GM21737 (cell line): Measurements from ENCODE around the gene PAQR9.

Experiments
- ATAC-seq: cut with Tn5 transposase; IDR thresholded peaks from one replicate; pipeline ENCODE4 v1.9.1; 2021; ENCODE audit warnings: mild to moderate bottlenecking, moderate library complexity; ENCODE audit not compliant: unreplicated experiment

Gene PAQR9

DNA sequence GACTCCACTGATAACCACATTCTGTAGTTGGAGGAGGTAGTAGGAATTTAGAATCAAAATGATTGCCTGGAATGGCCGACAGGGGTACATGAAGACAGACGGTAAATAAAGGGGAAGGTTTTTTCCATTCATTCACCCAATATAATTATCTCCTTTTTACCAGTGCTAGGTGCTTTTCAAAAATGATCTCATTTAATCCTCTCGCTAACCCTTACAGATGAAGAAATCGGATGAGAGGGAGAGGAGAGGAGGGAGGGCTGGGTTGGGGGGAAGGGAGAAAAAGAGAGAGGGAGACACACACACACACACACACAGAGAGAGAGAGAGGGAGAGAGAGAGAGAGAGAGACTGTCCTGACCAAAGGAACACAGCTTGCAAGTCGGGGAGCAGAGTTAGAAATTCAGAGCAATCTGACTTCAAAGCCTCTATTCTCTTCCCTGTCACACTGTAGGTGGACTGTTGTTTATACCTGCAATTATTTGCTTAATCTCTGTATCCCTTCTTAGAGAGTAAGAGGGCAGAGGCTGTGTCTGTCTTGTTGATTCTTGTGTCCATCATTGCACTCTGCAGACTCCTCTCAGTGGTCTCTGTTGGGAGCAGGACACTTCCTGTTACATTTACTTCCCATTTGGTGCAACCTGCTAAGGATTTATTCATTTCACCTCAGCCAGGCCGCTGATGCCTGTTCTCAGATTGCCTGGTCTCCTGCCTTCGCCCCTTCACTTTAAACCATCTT is 18.7 kb upstream of the PAQR9 start:
- no peak for ATAC-seq

DNA sequence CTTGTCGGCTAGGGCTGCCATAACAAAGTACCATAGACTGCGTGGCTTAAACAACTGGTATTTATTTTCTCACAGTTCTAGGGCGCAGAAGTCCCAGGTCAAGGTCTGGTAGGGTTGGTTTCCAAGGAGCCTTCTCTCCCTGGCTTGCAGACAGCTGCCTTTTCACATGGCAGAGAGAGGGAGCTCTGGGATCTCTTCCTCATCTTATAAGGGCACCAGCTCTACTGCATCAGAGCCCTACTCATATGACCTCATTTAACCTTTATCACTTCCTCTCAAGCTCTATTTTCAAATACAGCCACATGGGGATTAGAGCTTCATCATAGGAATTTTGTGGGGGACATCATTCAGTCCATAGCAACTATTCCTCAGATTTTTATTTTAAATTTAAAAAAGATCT is 17.6 kb upstream of the PAQR9 start:
- no peak for ATAC-seq

DNA sequence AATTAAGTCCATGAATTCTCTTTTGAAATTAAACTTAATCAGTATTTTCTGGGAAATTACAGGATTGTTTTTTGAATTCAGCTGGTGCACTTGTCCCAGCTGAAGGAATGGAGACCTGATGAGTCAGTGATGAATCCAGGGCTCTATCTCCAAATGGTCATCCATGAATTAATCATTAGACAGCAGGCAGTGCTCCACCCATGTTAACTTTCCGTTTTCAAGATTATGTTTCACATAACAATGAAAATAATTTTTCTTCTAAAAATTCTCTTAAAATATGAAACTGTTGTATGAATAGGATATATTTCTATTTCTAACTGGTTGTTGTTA is 13.9 kb upstream of the PAQR9 start:
- ATAC-seq, result no peak

DNA sequence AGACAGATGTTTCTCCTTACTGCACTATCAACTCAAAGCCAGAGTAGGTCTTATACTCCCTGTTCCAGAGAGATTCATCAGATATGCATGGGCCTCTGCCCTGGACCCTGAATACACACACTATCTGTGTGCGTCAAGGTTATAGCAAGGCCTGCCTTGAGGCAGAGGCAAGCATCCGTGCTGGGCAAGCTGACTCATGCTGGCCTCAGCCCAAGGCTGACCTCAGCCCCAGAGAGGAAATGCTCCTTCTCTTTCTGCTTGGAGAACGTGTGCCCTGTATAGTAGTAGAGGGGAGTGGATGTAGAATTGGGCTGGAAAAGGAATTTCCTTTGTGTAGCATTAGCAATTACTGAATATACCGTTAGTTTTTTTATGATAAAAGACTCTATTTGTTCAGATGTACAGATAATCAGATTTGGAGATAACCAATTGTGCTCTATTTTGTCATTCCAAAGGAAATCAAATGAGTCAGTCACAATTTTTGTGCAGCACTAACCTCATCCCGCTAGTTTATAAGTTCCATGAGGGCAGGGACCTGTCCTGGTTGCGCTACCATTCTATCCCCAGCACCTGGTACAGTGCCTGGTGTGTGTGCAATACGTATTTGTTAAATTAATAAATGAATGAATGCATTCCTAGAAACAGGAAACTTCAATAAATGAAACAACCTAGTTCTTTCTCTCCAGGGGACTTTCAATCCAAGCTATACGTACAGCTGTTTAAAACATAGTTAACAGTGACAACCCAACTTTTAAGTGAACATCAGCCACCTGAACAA is 13.3 kb upstream of the PAQR9 start:
- ATAC-seq, result no peak

DNA sequence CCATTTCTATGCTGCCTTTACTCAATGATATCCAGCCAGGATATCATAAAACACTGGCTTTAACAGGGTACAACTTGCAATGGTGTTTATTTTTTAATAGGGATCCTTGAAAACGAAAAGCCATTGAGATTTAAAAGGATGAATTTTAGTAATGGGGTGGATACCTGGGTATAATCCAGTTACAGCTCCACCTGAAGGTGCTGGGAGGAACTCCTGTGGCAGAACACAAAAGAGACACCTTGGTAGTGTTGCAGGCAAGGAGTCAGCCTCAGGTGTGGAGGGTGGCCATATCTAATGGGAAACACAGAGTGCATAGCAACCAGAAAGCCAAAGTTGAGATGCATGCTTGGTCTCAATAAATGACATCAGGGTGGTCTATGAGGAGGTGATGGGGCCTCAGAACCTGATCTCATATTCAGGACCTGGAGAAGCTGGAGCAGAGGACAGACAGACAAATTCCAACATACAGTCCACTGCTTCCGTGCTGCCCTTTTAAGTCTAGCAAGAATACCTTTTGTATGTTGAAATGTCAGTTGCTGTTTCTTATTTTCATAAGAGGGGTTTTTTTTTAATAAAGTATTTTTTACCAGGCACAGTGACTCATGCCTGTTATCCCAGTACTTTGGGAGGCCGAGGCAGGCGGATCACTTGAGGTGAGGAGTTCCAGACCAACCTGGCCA is 12.0 kb upstream of the PAQR9 start:
- ATAC-seq, result no peak

DNA sequence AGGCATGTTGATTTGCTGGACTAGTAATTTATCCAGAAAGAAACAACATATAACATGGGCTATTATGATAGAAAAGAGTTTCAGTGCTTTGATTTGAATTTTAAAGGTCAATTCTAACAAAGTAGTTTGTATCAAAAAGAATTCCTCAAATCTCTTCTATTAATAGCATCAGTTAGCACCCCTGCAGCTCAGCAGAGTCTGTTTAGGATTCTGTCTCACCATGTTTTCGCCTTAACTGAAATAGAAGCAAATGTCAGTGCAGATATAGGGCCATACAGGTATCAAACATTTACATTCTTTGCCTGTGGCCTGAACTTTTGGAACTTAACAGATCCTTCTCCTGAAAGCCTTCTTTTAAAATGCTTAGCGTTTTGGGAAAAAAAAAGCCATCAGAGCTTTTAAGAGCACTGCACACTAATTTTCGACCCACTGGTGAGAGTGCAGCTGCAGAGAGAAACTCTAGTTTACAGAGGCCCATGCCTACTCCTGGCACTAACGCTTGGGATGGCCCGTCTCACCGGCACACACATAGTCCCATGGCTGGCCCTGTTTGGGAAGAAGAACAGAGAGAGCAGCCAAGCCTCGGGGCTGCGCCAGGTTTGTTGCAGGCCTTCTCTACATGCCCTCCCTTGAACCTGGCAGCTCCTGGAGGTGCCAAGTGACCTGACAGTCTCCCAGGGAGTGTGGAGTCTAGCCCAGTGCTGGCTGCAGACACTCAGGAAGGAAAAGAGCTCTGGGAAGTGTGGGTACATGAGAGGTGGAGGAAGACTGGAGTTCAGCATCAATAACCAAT is 9.9 kb upstream of the PAQR9 start:
- no peak for ATAC-seq

DNA sequence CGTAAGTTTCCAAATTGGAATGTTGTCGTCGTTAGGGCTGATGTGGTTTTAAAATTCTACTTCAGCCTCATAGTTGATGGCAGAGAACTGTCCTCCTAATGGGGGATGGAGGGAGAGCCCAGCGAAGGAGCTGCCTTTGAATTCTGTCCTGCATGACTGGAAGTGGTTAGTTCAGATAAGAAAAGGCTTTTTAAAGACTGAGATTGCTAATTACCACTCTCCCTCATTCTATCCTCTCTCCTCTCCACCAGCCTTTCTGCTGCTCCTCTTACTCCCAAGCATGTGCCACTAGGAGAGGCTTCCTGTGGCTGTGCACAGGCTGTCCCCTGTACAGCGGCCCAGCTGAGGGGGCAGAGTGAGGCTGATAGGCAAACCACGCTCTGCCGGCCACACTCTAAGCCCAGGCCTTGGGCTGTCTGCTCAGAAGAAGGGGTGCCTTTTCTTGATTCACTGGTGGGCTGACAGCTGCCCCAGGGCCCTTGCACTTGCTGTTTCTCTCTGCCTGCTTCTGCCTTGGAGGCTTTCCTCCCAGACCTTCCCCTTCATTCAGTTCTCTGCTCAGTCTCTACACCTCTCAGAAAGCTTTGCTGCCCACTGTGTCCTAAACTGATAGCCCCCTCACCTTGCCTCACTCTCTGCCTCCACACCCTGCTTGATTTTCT is 8.7 kb upstream of the PAQR9 start:
- ATAC-seq, result no peak

DNA sequence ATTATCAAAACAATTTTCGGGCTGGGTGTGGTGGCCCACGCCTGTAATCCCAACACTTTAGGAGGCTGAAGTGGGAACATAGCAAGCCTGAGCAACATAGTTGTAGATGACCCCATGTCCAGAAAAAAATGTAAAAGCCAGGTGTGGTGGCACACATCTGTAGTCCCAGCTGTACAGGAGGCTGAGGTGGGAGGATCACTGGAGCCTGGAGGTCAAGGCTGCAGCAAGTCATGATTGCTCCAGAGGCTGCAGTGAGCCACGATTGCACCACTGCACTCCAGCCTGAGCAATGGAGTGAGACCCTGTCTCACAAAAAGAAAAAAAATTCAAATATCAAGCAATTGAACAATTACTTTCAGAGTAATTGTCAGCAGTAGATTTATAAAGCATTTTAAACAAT is 8.0 kb upstream of the PAQR9 start:
- no peak for ATAC-seq

DNA sequence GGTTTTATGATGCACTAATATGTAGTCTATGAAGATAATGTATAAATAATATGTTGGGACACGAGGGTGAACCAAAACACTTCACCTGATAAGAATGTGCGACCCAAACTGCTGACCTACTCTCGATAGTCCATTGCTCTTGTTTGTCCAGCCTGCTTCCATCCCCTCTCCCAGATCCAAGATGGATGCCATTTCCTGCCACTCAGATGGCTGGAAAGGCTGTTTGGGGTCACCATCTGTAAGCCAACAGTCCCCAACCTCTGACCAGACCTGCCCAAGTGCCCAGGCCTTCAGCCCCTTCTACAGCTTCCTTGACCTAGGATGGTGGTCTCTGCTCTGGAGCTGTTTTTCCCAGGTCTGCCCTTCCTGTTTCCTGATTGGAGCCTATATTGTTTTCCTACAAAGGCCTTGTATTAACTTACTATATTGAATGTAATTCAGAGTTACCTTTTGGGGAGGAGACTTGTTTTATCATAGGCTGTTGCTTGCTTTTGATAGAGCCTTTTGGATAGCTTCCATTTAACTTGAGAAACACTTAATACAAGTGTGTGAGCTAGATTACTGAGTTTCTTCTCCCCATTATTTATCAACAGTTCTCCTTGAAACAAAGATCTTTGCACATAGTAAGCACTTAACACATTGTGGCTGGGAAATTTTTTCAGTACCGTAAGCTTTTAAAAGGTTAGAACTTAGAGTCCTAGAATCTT is 5.0 kb upstream of the PAQR9 start:
- no peak for ATAC-seq

DNA sequence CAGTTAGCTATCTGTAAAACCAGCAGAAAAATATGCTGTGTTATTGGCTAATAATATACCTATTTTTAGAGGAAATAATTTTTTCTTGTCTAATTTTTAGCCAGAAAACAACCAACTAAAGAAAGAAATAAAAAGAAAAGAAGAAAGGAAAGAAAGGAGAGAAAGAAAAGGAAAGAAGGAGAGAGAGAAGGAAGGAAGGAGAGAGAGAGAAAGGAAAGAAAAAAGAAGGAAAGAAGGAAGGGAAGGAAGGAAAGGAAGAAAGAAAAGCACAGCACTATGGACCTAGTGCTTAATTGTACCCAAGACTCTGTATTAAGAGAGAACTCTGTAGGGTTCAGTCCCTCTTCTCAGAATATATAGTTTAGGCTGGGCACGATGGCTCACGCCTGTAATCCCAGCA is 3.3 kb upstream of the PAQR9 start:
- no peak for ATAC-seq

DNA sequence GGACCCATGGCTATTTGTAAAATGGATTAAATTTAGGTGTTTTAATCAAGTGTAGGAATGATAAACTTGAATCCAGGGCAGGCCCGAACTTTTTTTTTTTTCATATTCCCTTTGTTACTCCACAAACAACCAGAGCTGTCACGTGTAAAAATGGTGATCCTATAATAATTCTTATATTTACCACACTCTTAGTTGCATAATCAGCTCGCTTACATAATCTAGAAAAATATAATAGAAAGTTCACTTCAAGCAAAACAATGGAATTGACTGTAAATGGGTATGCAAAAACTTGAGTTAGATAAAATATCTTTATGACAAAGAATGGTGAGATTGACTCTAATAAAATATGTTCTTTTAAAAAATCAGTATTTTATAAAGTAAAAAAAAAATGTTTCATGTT is 2.1 kb upstream of the PAQR9 start:
- ATAC-seq, result no peak

DNA sequence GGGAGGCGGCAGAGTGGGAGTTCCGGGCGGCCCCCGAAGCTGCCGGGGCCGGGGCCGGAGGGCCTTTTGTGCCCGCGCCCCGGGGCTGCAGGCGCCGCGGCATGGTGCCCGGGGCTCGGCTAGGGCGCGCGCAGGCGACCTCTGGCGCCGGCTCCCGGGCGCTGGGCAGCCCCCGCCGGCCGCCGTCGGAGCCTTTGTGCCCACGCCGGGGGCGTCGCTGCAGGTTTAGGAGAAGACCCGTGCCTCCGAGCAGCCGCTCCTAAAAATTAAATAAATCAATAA is 299 bp downstream of the PAQR9 start:
- ATAC-seq, result no peak

DNA sequence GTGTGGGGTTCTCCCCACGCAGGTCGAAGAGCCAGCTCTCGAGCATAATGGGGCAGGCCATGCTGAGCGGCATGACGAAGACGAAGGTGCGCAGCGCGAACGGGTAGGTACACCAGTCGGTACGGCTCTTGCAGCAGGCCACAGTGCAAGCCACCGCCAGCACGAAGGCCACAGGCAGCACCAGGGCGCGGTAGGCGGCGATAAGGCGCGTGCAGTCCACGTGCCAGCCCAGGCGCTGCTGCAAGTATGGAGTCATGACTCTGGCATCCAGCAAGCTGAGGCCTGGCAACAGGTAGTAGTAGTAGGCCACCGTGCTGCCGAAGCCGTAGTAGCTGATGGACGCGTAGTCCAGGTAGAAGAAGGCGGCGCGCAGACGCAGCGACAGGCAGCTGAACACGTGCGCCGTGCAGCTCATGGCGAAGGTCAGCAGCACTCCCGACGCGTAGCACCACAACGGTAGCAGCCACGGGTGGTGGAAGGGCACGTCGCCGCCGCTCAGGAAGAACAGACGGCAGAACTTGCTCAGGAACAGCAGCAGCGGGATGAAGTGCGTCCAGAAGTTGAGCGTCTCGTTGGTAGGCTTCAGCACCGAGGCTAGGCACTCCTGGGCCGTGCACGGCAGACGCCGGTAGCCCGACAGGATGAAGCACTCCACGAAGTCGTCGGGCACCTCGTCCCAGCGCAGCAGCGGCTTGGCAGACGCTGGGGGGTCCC is 797 bp downstream of the PAQR9 start:
- ATAC-seq, result no peak

DNA sequence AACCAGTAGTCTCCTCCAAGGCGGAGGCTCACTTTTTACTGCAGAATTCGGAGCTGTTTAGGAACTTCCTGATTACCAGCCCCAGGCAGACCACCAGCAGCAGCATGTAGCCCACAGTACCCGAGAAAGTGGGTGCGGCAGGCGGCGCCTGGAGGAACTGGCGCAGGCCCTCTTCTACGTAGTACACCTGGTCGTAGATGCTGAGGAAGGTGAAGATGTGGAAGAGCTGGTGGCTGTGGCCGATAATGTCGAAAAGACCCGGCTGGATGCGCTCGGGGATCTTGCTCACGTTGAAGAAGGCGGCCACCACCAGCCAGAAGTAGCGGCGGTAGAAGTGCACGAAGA is 1.3 kb downstream of the PAQR9 start:
- ATAC-seq, result no peak

DNA sequence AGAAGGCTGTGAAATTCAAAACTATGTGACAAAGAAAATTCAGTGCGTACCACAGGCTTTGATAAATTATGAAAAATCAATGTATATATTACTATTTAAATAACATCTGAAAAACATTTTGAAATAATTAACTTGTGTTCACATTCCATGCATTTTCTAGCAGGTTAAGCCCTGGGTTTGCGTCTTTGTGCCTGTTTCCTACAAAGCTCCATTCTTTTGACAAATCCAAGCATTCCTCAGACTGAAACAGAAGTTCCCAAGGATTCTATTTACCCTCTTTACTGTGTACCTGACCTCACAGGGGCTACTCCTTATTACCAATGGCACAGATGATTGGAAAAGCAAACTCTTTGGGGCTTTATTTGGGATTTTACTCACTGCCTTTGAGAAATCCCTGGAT is 1.9 kb downstream of the PAQR9 start:
- no peak for ATAC-seq

DNA sequence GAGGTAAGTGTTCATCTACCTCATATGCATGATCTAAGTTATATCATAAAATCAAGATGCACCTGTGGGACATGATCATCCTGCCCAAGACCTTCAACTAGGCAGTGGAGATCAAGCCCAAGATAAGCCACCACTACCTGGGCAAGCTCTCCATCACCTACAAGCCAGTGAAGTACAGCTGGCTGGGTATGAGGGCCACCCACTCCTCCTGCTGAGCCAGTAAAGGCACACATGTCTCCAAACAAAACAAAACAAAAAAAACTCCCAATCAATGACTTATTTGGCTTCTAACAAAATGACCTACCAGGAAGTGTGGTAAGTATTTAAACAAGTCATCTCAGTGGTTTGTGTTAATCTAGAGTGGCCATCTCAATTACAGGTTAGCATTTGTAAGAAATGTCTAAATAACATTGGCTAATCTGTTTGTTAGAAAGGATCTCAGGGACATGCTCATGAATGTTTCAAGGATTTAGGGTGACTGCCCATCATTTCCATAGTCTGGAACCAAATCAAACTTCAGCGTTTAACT is 3.1 kb downstream of the PAQR9 start:
- ATAC-seq, result no peak

DNA sequence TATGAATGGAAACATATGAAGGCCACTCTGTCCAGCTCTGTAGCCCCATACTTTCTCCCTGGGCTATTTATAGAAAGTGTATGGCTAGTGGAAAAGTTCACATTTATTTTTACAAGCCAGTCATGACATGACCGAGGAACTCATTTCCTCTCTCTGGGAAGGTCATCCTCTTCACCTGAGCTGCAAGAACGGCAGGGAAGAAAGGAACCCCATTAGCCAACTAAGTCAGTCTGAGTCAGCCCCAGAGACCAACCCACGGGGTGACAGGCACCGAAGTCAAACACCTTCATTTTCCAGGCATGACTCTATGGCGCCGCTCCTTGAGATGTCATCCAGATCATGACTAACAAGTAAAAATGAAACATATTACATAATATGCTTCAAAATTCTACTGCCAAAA is 4.8 kb downstream of the PAQR9 start:
- ATAC-seq, result no peak

DNA sequence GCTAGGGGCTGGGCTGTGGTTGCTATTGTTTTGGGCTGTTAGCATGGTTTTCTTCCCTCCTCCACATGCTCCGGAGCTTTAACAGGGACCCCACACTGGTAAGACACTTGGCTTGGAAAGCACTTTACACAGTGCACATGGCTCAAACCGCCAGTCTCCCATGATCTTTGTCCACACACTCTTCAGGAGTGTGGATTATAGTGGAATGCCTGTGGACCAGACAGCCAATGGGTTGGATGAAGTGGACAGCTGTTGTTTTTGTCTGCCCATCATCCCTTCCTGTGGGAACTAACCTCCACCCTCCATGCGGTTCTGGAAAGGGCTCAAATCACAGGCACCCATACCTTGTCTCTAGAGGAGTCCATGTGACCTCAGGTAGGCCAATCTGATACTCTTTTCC is 10.0 kb downstream of the PAQR9 start:
- no peak for ATAC-seq

DNA sequence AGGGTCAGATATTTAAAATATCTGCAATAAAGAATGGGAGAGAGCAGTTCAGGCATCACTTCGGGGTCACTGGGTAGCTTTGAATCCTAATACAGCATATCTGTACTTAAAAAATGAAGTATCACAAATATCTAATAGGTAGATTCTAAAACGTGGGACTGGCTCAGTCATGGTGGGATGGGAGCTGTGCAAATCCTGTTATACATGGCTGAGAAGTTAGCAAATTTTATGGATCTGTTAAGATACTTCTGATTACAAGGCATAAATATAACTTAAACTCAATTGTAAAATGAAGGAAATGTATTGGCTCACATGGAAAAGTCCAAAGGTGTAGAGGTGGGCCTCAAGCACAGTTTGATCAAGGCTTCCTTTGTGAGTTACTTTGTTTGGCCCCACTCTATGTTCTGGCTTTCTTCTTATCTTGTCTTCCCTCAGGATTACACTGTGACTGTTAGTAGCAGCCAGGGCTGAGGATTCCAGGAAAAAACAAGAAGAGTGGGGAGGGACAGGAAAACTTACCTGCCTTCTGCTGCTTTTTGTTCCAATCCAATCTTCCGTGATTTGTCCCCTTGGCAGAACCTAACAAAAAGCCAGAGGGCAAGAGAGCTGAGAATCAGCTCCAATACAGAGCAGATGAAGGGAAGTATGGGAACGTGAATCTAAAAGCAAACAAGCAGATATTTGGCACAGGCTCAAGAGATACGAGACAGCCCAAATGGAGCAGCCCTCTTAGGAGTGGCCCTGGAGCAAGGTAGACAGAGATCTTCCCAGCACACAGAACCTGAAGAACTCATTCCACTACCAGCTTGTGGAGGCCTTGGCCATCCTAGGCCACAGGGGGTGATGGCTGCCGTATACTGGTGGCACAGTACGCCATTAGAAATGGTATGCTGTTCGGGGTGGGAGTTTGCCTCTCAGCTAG is 10.9 kb downstream of the PAQR9 start:
- ATAC-seq, result no peak
